ENCODE results near the gene PLCH1. TPM values are rescaled to one million over a fixed set of nuclear protein-coding genes. Genes with fewer than 3 reads are reported as not detected.

The PLCH1 gene
- total and polyA plus RNA-seq, 2 of the 13 experiments (the other 11 are each of a cell fraction or from before 2014, with no cell fraction given) = 2.0 to 3.0 TPM

- no peak for TF ChIP-seq RFXANK (CRISPR knock-in tag; IDR thresholded peaks at IDR 0.05)
- TF ChIP-seq ELF1 (CRISPR knock-in tag; IDR thresholded peaks at IDR 0.05) = no peak
- TF ChIP-seq BCL6 (CRISPR knock-in tag; IDR thresholded peaks at IDR 0.05) = no peak
- no peak for TF ChIP-seq CREM (IDR thresholded peaks at IDR 0.05)
- TF ChIP-seq CREM (CRISPR knock-in tag; IDR thresholded peaks at IDR 0.05) = no peak
- no peak for TF ChIP-seq NR1H2 (CRISPR knock-in tag; IDR thresholded peaks at IDR 0.05; ENCODE audit: borderline replicate concordance, low read depth)
- no peak for TF ChIP-seq ZNF850 (CRISPR knock-in tag; conservative IDR thresholded peaks at IDR 0.05)
- TF ChIP-seq ZNF687 (CRISPR knock-in tag; IDR thresholded peaks at IDR 0.05) = no peak
- TF ChIP-seq PHF21A (CRISPR knock-in tag; IDR thresholded peaks at IDR 0.05) = 0 out of 2 replicates have a peak, but pooled peaks have one; percentile 36
- TF ChIP-seq ZNF749 (CRISPR knock-in tag; IDR thresholded peaks at IDR 0.05; ENCODE audit: borderline replicate concordance) = no peak
- no peak for TF ChIP-seq ARHGAP35 (CRISPR knock-in tag; IDR thresholded peaks at IDR 0.05; ENCODE audit: borderline replicate concordance)
- no peak for TF ChIP-seq ZNF180 (CRISPR knock-in tag; IDR thresholded peaks at IDR 0.05; ENCODE audit: borderline replicate concordance, low read depth)
- TF ChIP-seq, protein P1, sequence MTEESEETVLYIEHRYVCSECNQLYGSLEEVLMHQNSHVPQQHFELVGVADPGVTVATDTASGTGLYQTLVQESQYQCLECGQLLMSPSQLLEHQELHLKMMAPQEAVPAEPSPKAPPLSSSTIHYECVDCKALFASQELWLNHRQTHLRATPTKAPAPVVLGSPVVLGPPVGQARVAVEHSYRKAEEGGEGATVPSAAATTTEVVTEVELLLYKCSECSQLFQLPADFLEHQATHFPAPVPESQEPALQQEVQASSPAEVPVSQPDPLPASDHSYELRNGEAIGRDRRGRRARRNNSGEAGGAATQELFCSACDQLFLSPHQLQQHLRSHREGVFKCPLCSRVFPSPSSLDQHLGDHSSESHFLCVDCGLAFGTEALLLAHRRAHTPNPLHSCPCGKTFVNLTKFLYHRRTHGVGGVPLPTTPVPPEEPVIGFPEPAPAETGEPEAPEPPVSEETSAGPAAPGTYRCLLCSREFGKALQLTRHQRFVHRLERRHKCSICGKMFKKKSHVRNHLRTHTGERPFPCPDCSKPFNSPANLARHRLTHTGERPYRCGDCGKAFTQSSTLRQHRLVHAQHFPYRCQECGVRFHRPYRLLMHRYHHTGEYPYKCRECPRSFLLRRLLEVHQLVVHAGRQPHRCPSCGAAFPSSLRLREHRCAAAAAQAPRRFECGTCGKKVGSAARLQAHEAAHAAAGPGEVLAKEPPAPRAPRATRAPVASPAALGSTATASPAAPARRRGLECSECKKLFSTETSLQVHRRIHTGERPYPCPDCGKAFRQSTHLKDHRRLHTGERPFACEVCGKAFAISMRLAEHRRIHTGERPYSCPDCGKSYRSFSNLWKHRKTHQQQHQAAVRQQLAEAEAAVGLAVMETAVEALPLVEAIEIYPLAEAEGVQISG (CRISPR knock-in tag; IDR thresholded peaks at IDR 0.05) = no peak
- TF ChIP-seq, protein P2, sequence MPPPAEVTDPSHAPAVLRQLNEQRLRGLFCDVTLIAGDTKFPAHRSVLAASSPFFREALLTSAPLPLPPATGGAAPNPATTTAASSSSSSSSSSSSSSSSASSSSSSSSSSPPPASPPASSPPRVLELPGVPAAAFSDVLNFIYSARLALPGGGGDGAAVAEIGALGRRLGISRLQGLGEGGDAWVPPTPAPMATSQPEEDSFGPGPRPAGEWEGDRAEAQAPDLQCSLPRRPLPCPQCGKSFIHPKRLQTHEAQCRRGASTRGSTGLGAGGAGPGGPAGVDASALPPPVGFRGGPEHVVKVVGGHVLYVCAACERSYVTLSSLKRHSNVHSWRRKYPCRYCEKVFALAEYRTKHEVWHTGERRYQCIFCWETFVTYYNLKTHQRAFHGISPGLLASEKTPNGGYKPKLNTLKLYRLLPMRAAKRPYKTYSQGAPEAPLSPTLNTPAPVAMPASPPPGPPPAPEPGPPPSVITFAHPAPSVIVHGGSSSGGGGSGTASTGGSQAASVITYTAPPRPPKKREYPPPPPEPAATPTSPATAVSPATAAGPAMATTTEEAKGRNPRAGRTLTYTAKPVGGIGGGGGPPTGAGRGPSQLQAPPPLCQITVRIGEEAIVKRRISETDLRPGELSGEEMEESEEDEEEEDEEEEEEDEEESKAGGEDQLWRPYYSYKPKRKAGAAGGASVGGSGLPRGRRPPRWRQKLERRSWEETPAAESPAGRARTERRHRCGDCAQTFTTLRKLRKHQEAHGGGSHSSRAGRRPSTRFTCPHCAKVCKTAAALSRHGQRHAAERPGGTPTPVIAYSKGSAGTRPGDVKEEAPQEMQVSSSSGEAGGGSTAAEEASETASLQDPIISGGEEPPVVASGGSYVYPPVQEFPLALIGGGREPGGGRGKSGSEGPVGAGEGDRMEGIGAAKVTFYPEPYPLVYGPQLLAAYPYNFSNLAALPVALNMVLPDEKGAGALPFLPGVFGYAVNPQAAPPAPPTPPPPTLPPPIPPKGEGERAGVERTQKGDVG (CRISPR knock-in tag; IDR thresholded peaks at IDR 0.05; ENCODE audit: borderline replicate concordance) = no peak
- no peak for TF ChIP-seq ZNF83 (CRISPR knock-in tag; IDR thresholded peaks at IDR 0.05; ENCODE audit: borderline replicate concordance)
- no peak for TF ChIP-seq ZNF549 (CRISPR knock-in tag; IDR thresholded peaks at IDR 0.05)
- TF ChIP-seq ARID5B (CRISPR knock-in tag; IDR thresholded peaks at IDR 0.05) = 0 out of 2 replicates have a peak, but pooled peaks have one; percentile 20
Measured at GRCh38 chr3:155667988-155668387, 76.9 kb downstream of the PLCH1 start (continued).

All from HepG2 (cell line).